Spleen (tissue), 11 donors: ENCODE data around the gene LRRC37A3. TPM values are rescaled to one million over a fixed set of nuclear protein-coding genes. Genes with fewer than 3 reads are reported as not detected.
"Not testable (repeated sequence)": the region's sequence is repeated elsewhere in the genome, so short reads cannot be mapped to it uniquely, and the experiment has no call there.

ENCODE experiments used
- DNase-seq: peaks from one replicate; pipeline ENCODE4 v3.0.0-alpha.2; 2020
- H3K27ac ChIP-seq, 8 donors: fragments of 200-600 bp; sonication (generic) in 7 of 8; 1 replicate in 4 of 8; 2 replicates in 4 of 8; pipeline versions ENCODE4 v1.5.0 to v1.8.0; 2016 to 2021; ENCODE audit warnings: inconsistent platforms in 4 of 8, mild to moderate bottlenecking in 4 of 8, moderate library complexity in 1 of 8
- H3K27me3 ChIP-seq, 7 donors: fragments of 200-600 bp; sonication (generic) in 6 of 7; replicated peaks in 1 of 7; 1 replicate in 4 of 7; 2 replicates in 3 of 7; pipeline versions ENCODE4 v1.5.0 to v1.8.0; 2016 to 2021; ENCODE audit warnings: inconsistent platforms in 3 of 7, mild to moderate bottlenecking in 1 of 7
- H3K36me3 ChIP-seq, 6 donors: fragments of 200-600 bp; sonication (generic) in 5 of 6; 1 replicate in 4 of 6; 2 replicates in 2 of 6; pipeline versions ENCODE4 v1.5.0 to v1.8.0; 2016 to 2021; ENCODE audit warnings: inconsistent platforms in 2 of 6
- H3K4me1 ChIP-seq, 6 donors: fragments of 200-600 bp; sonication (generic) in 5 of 6; 1 replicate in 3 of 6; 2 replicates in 3 of 6; pipeline versions ENCODE4 v1.5.0 to v1.8.0; 2016 to 2021; ENCODE audit warnings: inconsistent platforms in 3 of 6
- H3K4me3 ChIP-seq, 8 donors: fragments of 200-600 bp; sonication (generic) in 7 of 8; 1 replicate in 4 of 8; 2 replicates in 4 of 8; pipeline versions ENCODE4 v1.5.0 to v1.8.0; 2016 to 2021; ENCODE audit warnings: inconsistent platforms in 4 of 8, mild to moderate bottlenecking in 4 of 8, moderate library complexity in 2 of 8
- H3K9me3 ChIP-seq, 8 donors: fragments of 200-600 bp; sonication (generic) in 7 of 8; 1 replicate in 4 of 8; 2 replicates in 4 of 8; pipeline versions ENCODE4 v1.5.0 to v1.8.0; 2016 to 2021; ENCODE audit warnings: inconsistent platforms in 4 of 8
- POLR2A ChIP-seq, 3 donors: fragments of 450-650 bp; IDR thresholded peaks; one replicate each; pipeline ENCODE4 v1.5.1; 2017; ENCODE audit warnings: antibody characterized with exemption in 3 of 3, mild to moderate bottlenecking in 1 of 3
- POLR2AphosphoS5 ChIP-seq, 3 donors: sonication (generic); formaldehyde crosslinking; IDR thresholded peaks; one replicate each; pipeline ENCODE4 v1.5.1; 2017; ENCODE audit warnings: antibody characterized with exemption in 3 of 3
- WGBS, 5 donors: extraction: QIAGEN DNeasy Blood & Tissue Kit in 3 of 5; methylation state at CpG; one replicate each; pipeline versions ENCODE4 v1.1.5 to v1.1.7; 2013 to 2018; 5-methylcytosine and 5-hydroxymethylcytosine counted together
- intact Hi-C: fragments of 100-400 bp; cut with DNase I; formaldehyde crosslinking; loops from one replicate; pipeline ENCODE4 v1.15.0; 2023; ENCODE audit warnings: low total_unique reads
- polyA plus RNA-seq, 3 donors: library from polyadenylated mRNA; stranded (reverse); fragments of 200-250 nt; gene quantifications; one replicate each; pipeline ENCODE4 v1.2.1, GENCODE V29; 2013
- total RNA-seq, 7 donors: library from RNA; depleted of rRNA in 3 of 7; stranded (reverse); fragments of >200 nt in 3 of 7; fragmentation: NEBNext Ultra II Directional in 4 of 7; extraction: Animal tissue kit (Norgen Biotek cat#: 25700) in 4 of 7; gene quantifications; one replicate each; pipeline versions ENCODE4 v1.1.0 to v1.2.1, GENCODE V29; 2016 to 2021
- donor health status: healthy with polysubstance abuse.
- donor health status: DM: no; HTN: no; CAD: no; lungs with moderate emphysema.
- donor health status: DM: no; HTN: no; CAD: no.
- donor health status: Bipolar disorder and iron deficiency.
- donor health status: healthy.
- donor health status: DM: no; HTN: no; CAD: no.
- donor health status: DM: yes; HTN: yes; CAD: no.

Gene LRRC37A3
- total and polyA plus RNA-seq, 10 donors, result 1.8 to 44.8 (median 14.0) TPM

DNA sequence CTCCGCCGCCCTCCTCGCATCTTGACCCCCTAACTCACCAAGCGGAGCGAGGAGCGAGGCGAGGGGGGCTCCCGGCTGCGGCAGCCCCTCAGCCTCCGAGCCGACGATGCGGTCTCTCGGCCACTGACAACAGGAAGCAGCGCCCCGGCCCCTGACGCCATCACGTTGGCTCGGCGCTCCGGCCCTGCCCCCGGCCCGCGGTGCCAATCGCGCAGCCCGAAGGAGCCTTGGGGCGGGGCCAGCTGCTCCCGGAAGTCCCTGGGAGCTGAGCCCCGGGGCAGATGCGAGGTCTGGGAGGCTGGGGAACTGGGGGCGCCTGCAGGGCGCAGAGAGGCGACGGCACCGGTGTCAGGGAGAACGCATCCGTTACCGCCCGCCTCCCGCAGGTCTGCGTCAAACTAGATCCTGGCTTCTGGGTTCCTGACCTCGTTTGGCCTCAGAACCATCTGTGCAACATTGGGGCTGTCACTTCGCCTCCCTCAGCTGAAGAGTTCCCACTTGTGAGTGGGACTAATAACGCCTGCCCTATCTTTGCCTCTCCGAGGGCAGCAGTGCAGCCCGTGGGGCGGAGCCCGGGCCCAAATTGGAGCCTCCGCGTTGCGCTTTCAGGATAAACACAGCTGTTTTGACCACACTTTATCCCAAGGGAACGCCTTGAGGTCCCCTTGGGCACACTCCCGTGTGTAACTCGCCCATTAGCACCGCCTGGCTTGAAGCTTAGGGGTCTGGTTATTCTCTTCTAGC lies 82.1 kb downstream of the LRRC37A3 start:
- DNase-seq, result peak; percentile 98
- Histone ChIP-seq H3K4me3 (peak overlapping the region; percentile 45 to 75 (median 54)), H3K4me1 (peaks cover 0 to 66% (median 13%) of the 10 kb centered on the region in 6 donors), H3K27ac (peak overlapping the region; percentile 72 to 95 (median 90))
- H3K9me3 ChIP-seq, H3K27me3 ChIP-seq, H3K36me3 ChIP-seq, intact Hi-C loops: not testable (repeated sequence)
- TF ChIP-seq POLR2AphosphoS5 (IDR thresholded peaks at IDR 0.05) (peak; percentile 87 to 95 (median 92)), POLR2A (IDR thresholded peaks at IDR 0.05) (peak; percentile 39 to 86 (median 80))
- 0 to 1% (median 1%) methylated on average over 10 to 55 of the region's 56 CpGs for WGBS, 5 donors

DNA sequence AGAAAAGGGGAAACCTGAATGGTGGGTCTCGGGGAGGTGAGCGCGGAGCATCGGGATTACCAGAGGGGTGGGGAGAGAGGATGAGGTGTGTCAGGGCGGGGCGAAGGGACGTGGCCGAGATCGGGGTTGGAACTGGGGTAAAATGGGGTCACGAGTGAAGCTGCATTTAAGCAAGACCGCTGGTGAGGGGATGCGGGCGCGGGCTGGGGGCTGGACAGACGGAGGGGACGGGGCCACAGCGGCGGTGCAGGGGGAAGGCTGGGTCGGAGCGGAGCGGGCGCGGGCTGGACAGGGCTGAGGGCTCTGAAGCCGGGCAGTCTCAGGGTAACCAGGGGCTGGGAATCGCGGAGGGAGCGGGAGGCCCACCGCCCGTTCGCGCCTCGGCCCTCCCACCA lies 82.7 kb downstream of the LRRC37A3 start:
- peak overlapping the region; percentile 45 to 75 (median 54) for H3K4me3 ChIP-seq
- H3K27me3 ChIP-seq, H3K9me3 ChIP-seq, H3K36me3 ChIP-seq, DNase-seq, intact Hi-C loops: not testable (repeated sequence)
- 0 to 2% (median 1%) methylated on average over 19 to 24 of the region's 32 CpGs for WGBS, 5 donors
- peaks cover 0 to 65% (median 13%) of the 10 kb centered on the region in 6 donors for H3K4me1 ChIP-seq
- H3K27ac ChIP-seq, result peak overlapping the region; percentile 72 to 95 (median 90)

DNA sequence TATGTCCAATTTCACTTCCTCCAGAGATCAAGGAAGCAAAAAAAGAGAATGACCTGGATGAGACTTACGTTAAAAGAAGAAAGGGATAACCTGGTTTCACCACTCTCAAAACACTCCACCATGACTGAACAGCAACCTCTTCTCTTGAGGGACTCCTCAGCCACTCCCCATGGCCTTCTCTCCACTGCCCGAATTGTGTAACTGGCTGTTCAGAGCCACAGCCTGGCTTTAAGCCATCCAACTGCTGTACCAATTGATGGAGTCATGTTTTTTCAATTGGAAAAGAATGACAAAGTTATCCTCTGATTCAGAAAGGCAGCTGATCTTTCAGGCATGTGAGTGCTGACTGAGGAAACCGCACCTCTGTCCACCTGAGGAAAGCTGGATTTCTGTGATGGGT lies 85.2 kb downstream of the LRRC37A3 start:
- DNase-seq, intact Hi-C loops, H3K27me3 ChIP-seq, H3K9me3 ChIP-seq, H3K4me3 ChIP-seq: not testable (repeated sequence)
- Histone ChIP-seq H3K36me3 (peaks cover 0 to 12% (median 0%) of the 10 kb centered on the region in 6 donors), H3K27ac (peak overlapping the region in 3 of 8 donors; percentile 42 to 63 (median 55)), H3K4me1 (peaks cover 0 to 71% (median 23%) of the 10 kb centered on the region in 6 donors)
- WGBS, 5 donors, result 40 to 78% (median 70%) methylated on average over 2 to 3 of the region's 3 CpGs

DNA sequence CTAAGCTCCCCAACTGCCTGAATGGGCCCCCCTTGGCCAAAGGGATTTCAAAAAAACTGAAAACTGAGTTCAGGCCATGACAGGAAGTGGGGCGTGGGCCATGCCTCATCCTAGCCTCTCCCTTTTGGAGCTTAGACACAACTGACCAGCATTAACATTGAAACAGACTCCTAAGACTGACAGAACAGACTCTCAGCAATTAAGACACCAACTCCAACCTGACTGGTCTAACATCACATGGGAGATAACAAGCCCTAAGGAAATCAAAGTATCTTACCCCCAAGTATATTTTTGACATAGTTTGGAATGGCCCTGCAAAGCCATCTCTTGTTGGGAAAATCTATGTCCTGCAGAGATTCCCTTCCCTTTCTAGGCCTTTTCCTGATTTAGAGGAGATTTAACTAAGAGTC lies 88.6 kb downstream of the LRRC37A3 start:
- Histone ChIP-seq H3K27ac (peak overlapping the region in 4 of 8 donors; percentile 21 to 52 (median 36)), H3K4me1 (peaks cover 0 to 55% (median 19%) of the 10 kb centered on the region in 6 donors), H3K36me3 (peaks cover 0 to 41% (median 5%) of the 10 kb centered on the region in 6 donors)
- H3K9me3 ChIP-seq, H3K27me3 ChIP-seq, H3K4me3 ChIP-seq, DNase-seq, intact Hi-C loops: not testable (repeated sequence)
- 44 to 73% (median 59%) methylated on average over 1 of the region's 1 CpG for WGBS, 5 donors

DNA sequence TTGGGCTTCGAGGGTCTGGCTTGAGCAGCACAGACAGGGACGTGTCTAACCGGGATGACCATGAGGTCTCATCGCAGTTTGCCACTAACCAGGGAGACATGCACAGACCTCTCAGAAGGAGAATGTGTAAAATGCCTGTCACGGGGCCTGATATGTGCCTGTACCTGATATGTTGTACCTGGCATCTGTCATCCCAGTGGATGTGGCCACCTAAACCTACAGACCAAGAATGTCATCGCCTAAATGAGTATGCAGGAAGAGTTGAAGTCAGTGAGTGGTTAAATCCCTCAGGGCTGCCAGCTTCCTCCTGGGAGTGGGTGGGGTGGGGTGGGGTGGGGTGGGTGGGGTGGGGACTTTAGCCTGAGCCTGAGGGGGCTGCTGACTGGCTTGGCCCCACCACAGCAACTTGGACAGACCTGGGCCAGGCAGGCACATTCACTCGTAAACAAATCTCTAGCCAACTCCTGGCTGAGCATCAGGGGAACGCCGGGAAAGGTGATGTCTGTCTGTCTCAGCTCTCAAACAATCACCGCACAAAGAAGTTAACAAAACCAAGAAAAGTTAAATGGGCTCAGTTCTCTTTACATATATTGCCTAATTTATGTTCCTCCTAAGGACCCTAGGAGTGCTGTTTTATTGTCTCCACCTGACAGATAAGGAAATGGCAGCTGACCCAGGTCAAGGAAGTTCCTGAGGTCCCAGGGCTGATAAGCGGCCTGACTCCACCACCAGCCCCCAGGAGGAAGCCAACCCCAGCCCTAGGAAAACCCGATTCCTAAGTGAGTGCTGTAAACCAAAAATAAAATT lies 89.3 kb downstream of the LRRC37A3 start:
- H3K27me3 ChIP-seq, H3K9me3 ChIP-seq, DNase-seq, intact Hi-C loops, H3K4me3 ChIP-seq: not testable (repeated sequence)
- Histone ChIP-seq H3K4me1 (peaks cover 0 to 49% (median 17%) of the 10 kb centered on the region in 6 donors), H3K27ac (peak overlapping the region in 4 of 8 donors; percentile 21 to 52 (median 36)), H3K36me3 (peaks cover 0 to 45% (median 5%) of the 10 kb centered on the region in 6 donors)
- 30 to 66% (median 59%) methylated on average over 5 to 11 of the region's 12 CpGs for WGBS, 5 donors

DNA sequence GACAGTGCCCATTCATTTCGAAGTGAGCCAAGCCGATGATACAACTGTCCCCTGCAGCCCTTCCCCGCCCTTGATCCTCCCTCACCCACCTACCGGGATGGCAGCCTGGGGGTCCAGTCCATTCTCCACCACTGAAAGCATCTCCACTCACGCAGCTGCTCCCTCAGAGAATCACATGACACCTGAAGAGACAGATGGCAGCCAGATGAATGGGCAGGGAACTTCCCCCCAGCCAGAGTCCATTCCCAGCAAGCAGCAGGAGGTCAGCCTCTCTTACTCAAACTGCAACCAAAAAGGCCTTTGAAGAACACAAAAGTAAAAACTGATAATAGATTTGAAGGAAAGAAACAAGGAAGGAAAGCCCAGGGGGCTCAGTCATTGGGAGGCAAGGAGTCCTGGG lies 90.2 kb downstream of the LRRC37A3 start:
- H3K27me3 ChIP-seq, H3K27ac ChIP-seq, H3K4me3 ChIP-seq, DNase-seq, intact Hi-C loops, H3K9me3 ChIP-seq: not testable (repeated sequence)
- Histone ChIP-seq H3K4me1 (peaks cover 0 to 40% (median 13%) of the 10 kb centered on the region in 6 donors), H3K36me3 (peaks cover 0 to 53% (median 12%) of the 10 kb centered on the region in 6 donors)
- WGBS, 5 donors, result 85 to 98% (median 94%) methylated on average over 4 to 5 of the region's 5 CpGs

DNA sequence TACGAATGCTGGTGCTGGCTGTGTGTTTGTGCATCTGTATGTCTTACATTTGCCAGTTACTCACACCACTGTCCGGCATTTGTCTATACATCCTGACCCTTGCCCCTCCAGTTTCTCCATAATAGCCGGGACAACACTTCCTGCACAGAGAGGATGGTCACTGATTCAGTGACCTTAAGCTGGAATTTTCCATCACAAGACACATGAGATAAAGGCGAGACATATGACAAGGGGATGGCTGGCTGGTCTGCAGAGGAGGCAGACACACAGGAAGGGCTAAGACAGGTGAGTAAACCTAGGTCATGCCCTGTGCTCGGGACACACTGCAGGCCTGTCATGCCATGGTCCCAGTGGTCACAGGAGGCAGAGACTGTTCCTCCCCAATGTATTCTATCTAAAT lies 100.4 kb downstream of the LRRC37A3 start:
- H3K4me3 ChIP-seq, H3K4me1 ChIP-seq, H3K9me3 ChIP-seq, H3K27ac ChIP-seq, H3K27me3 ChIP-seq, DNase-seq, intact Hi-C loops: not testable (repeated sequence)
- H3K36me3 ChIP-seq, result peaks cover 0 to 93% (median 55%) of the 10 kb centered on the region in 6 donors
- WGBS, 5 donors, result 84 to 92% (median 87%) methylated on average over 5 of the region's 5 CpGs

DNA sequence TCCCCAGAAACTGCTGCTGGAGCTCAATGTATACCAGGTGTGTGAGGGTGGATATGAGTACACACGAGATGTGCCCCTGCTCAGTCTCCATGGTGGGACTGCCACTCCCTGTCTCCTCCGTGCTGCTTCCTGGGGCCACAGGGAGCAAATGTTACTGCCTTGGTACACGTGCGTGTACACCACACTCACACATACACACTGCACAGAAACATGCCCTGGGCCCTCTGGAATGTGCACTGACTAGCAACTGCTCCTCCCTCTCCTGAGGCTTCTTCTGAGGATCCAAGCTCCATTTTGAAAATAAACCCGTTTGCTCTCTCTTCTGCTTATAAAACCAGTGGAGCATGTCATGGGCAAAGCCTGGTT lies 103.5 kb downstream of the LRRC37A3 start:
- H3K27me3 ChIP-seq, H3K27ac ChIP-seq, H3K9me3 ChIP-seq, intact Hi-C loops, H3K4me1 ChIP-seq, DNase-seq, H3K4me3 ChIP-seq: not testable (repeated sequence)
- peaks cover 0 to 88% (median 35%) of the 10 kb centered on the region in 6 donors for H3K36me3 ChIP-seq
- WGBS, 5 donors, result 82 to 94% (median 91%) methylated on average over 3 to 5 of the region's 5 CpGs

DNA sequence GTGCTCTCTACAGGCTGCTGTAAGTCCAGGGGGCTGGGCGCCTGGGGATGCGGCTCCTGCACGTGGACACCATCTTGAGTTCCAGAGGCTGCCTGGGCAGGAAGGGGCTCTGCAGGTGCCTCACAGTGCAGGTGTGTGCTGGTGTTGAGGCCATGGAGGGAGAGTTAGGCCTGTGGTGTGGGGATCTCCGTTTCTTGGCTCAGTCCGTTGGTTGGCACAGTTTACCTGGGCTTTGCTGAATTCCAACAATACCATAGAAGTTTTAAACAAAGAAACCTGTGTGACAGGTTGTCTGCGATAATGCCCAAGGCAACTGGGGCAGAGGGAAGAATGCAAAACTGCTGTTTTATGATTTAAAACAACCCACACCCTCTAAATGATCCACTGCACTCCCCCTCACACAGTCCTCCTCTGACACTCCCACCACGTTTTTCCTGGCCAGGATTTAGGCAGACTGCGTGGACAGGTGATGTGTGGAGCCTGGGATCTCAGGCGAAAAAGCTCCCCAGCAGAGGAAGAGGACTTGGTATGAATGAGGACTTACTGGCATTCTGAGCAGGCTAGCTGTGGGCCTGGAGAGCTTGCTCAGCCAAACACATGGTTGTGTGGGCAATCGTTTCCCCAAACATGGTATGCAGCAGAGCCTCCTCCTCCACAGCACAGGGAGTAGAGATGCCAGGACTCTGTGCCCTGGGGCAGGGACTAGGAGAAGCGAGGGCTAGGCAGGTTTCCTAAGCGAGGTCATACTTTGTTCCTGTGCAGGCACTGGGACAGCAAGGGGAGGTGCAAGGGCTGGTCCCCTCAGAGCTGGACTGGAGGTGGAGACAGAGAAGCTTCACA lies 104.1 kb downstream of the LRRC37A3 start:
- H3K4me1 ChIP-seq, H3K9me3 ChIP-seq, H3K27ac ChIP-seq, DNase-seq, H3K27me3 ChIP-seq, intact Hi-C loops, H3K4me3 ChIP-seq: not testable (repeated sequence)
- peaks cover 0 to 84% (median 29%) of the 10 kb centered on the region in 6 donors for H3K36me3 ChIP-seq
- WGBS, 5 donors, result 85 to 96% (median 95%) methylated on average over 9 to 12 of the region's 12 CpGs
